Smooth muscle cell (in vitro differentiated cells): Measurements from ENCODE around the gene GGT7. TPM values are rescaled to one million over a fixed set of nuclear protein-coding genes. Genes with fewer than 3 reads are reported as not detected.

ENCODE experiments used
- DNase-seq: peaks from one replicate; lab custom pipeline; 2025; ENCODE audit not compliant: unreplicated experiment; lab: John Stamatoyannopoulos, UW
- H2AFZ ChIP-seq: fragments of 200-600 bp; sonication (generic); 2 replicates; pipeline ENCODE4 v1.6.0; 2016; ENCODE audit warnings: antibody characterized with exemption, low read depth, mild to moderate bottlenecking
- H3F3A ChIP-seq: fragments of 200-600 bp; sonication (generic); 2 replicates; pipeline ENCODE4 v1.6.0; 2017; ENCODE audit warnings: antibody characterized with exemption, low read depth
- H3K27ac ChIP-seq: fragments of 200-600 bp; sonication (generic); 2 replicates; pipeline ENCODE4 v1.5.1; 2016; ENCODE audit warnings: low read depth, mild to moderate bottlenecking
- H3K27me3 ChIP-seq: fragments of 200-600 bp; sonication (generic); 2 replicates; pipeline ENCODE4 v1.6.1; 2016; ENCODE audit warnings: low read depth, mild to moderate bottlenecking
- H3K36me3 ChIP-seq: fragments of 200-600 bp; sonication (generic); 2 replicates; pipeline ENCODE4 v1.5.1; 2016; ENCODE audit warnings: low read depth
- H3K4me1 ChIP-seq: fragments of 200-600 bp; sonication (generic); 2 replicates; pipeline ENCODE4 v1.5.1; 2016; ENCODE audit warnings: low read depth
- H3K4me2 ChIP-seq: fragments of 200-600 bp; sonication (generic); 2 replicates; pipeline ENCODE4 v1.6.0; 2016; ENCODE audit warnings: mild to moderate bottlenecking
- H3K4me3 ChIP-seq: fragments of 200-600 bp; sonication (generic); 2 replicates; pipeline ENCODE4 v1.5.1; 2016; ENCODE audit warnings: mild to moderate bottlenecking
- H3K79me2 ChIP-seq: fragments of 200-600 bp; sonication (generic); 2 replicates; pipeline ENCODE4 v1.6.0; 2016; ENCODE audit warnings: low read depth, mild to moderate bottlenecking
- H3K9ac ChIP-seq: fragments of 200-600 bp; sonication (generic); 2 replicates; pipeline ENCODE4 v1.6.0; 2016; ENCODE audit warnings: low read depth
- H3K9me3 ChIP-seq: fragments of 200-600 bp; sonication (generic); replicated peaks from 2 replicates; pipeline ENCODE4 v1.5.1; 2016; ENCODE audit warnings: low read depth
- H4K20me1 ChIP-seq: fragments of 200-600 bp; sonication (generic); 2 replicates; pipeline ENCODE4 v1.6.0; 2016; ENCODE audit warnings: low read depth
- CTCF ChIP-seq: fragments of 200-600 bp; sonication (generic); IDR thresholded peaks from 2 replicates; pipeline ENCODE4 v1.5.1; 2017; ENCODE audit warnings: borderline replicate concordance, mild to moderate bottlenecking, antibody characterized with exemption; ENCODE audit not compliant: insufficient read depth, poor library complexity, severe bottlenecking
- WGBS: methylation state at CpG from one replicate; pipeline ENCODE4 v1.1.7; 2016; ENCODE audit warnings: low lambda C conversion rate; 5-methylcytosine and 5-hydroxymethylcytosine counted together
- polyA plus RNA-seq: library from polyadenylated mRNA; unstranded; fragments of >200 nt; fragmentation: Nextera tagmentation; extraction: Ambion mirVana; gene quantifications from 2 replicates; pipeline ENCODE4 v1.2.1, GENCODE V29; 2016
- total RNA-seq: library from RNA; depleted of rRNA; stranded (reverse); fragments of >200 nt; gene quantifications from 2 replicates; pipeline ENCODE4 v1.2.3, GENCODE V29; 2014

Gene GGT7
- total and polyA plus RNA-seq, 2 experiments from 2014 or later, result 4.0 to 15.2 TPM

GRCh38 chr20:34861386-34862084 lies 11.1 kb downstream of the GGT7 start:
- no peak overlapping the region for H3K9ac ChIP-seq
- H3K27me3 ChIP-seq, result no peaks in the 10 kb centered on the region
- no peak overlapping the region for H2AFZ ChIP-seq
- no peaks in the 10 kb centered on the region for H3K79me2 ChIP-seq
- H4K20me1 ChIP-seq, result no peaks in the 10 kb centered on the region
- H3F3A ChIP-seq, result no peaks in the 10 kb centered on the region
- H3K9me3 ChIP-seq, result no peaks in the 10 kb centered on the region
- DNase-seq, result no peak
- no peaks in the 10 kb centered on the region for H3K4me1 ChIP-seq
- no peak for TF ChIP-seq CTCF
- H3K4me2 ChIP-seq, result no peak overlapping the region
- H3K4me3 ChIP-seq, result no peak overlapping the region
- no peak overlapping the region for H3K27ac ChIP-seq
- H3K36me3 ChIP-seq, result peaks cover 8% of the 10 kb centered on the region
- WGBS, result 95% methylated on average over 7 of the region's 7 CpGs

- Histone ChIP-seq H2AFZ (no peak overlapping the region), H3K27me3 (no peaks in the 10 kb centered on the region), H3K4me2 (no peak overlapping the region), H3K36me3 (peaks cover 8% of the 10 kb centered on the region), H3K79me2 (no peaks in the 10 kb centered on the region), H3K27ac (no peak overlapping the region), H3K4me3 (no peak overlapping the region), H3F3A (no peaks in the 10 kb centered on the region), H4K20me1 (no peaks in the 10 kb centered on the region), H3K9ac (no peak overlapping the region), H3K4me1 (no peaks in the 10 kb centered on the region), H3K9me3 (no peaks in the 10 kb centered on the region)
- WGBS, result 97% methylated on average over 7 of the region's 9 CpGs
- DNase-seq, result no peak
- no peak for TF ChIP-seq CTCF
Measured at GRCh38 chr20:34859826-34860545, 12.7 kb downstream of the GGT7 start.

GRCh38 chr20:34859367-34859766 lies 13.3 kb downstream of the GGT7 start:
- Histone ChIP-seq H3K27ac (no peak overlapping the region), H3K4me1 (no peaks in the 10 kb centered on the region), H3F3A (no peaks in the 10 kb centered on the region), H3K4me3 (no peak overlapping the region), H4K20me1 (no peaks in the 10 kb centered on the region), H3K27me3 (no peaks in the 10 kb centered on the region), H3K36me3 (peaks cover 8% of the 10 kb centered on the region), H3K9me3 (no peaks in the 10 kb centered on the region), H3K79me2 (no peaks in the 10 kb centered on the region), H2AFZ (no peak overlapping the region), H3K4me2 (no peak overlapping the region), H3K9ac (no peak overlapping the region)
- no peak for DNase-seq
- WGBS, result 97% methylated on average over 26 of the region's 26 CpGs
- no peak for TF ChIP-seq CTCF
